H1 (cell line): Measurements from ENCODE around the gene RRP12.
"Not testable (repeated sequence)": the region's sequence is repeated elsewhere in the genome, so short reads cannot be mapped to it uniquely, and the experiment has no call there.

ENCODE experiments used
- CREB1 ChIP-seq: IDR thresholded peaks from 2 replicates; pipeline ENCODE4 v1.6.1; 2012; ENCODE audit warnings: inconsistent platforms
- CTCF ChIP-seq, 3 experiments: IDR thresholded peaks; 1 replicate in 2 of 3; 2 replicates in 1 of 3; pipeline versions ENCODE4 v1.5.1 to v1.6.1; 2011; ENCODE audit warnings: low read length in 3 of 3, mild to moderate bottlenecking in 3 of 3, inconsistent platforms in 2 of 3, low read depth in 1 of 3, moderate library complexity in 1 of 3; ENCODE audit not compliant: insufficient read depth in 1 of 3; ENCODE audit errors: control extremely low read depth in 1 of 3
- EZH2 ChIP-seq: fragments of 200-600 bp; sonication (generic); IDR thresholded peaks from 2 replicates; pipeline ENCODE4 v1.7.1; 2012; ENCODE audit warnings: low read depth, mild to moderate bottlenecking, moderate library complexity, low read length, inconsistent platforms; ENCODE audit not compliant: severe bottlenecking
- FOSL1 ChIP-seq: IDR thresholded peaks from 2 replicates; pipeline ENCODE4 v1.6.1; 2011; ENCODE audit warnings: mild to moderate bottlenecking, low read depth, low read length, moderate library complexity; ENCODE audit not compliant: insufficient read depth
- HDAC6 ChIP-seq: IDR thresholded peaks from one replicate; pipeline ENCODE4 v1.7.1; 2012; ENCODE audit warnings: low read depth, mild to moderate bottlenecking, inconsistent platforms, low read length, moderate library complexity
- RAD21 ChIP-seq, 2 experiments: IDR thresholded peaks in 1 of 2; conservative IDR thresholded peaks in 1 of 2; 2 replicates each; pipeline ENCODE4 v1.6.1; 2011; ENCODE audit warnings: low read depth in 2 of 2, low read length in 2 of 2, improper control_type of control experiment in 1 of 2, inconsistent platforms in 1 of 2, mild to moderate bottlenecking in 1 of 2, moderate library complexity in 1 of 2
- RNF2 ChIP-seq: fragments of 200-900, 300-1000 bp; sonication (generic); IDR thresholded peaks from 2 replicates; pipeline ENCODE4 v1.7.1; 2016; ENCODE audit warnings: borderline replicate concordance, low read depth, mild to moderate bottlenecking, antibody characterized with exemption, low read length; ENCODE audit not compliant: poor library complexity, severe bottlenecking; ENCODE audit errors: missing control alignments
- SRF ChIP-seq: IDR thresholded peaks from 2 replicates; pipeline ENCODE4 v1.6.1; 2011; ENCODE audit warnings: mild to moderate bottlenecking, low read depth, low read length, moderate library complexity
- SUZ12 ChIP-seq: fragments of 200-600 bp; sonication (generic); IDR thresholded peaks from 2 replicates; pipeline ENCODE4 v1.6.1; 2012; ENCODE audit warnings: mild to moderate bottlenecking, inconsistent platforms, low read length, moderate library complexity, mixed read lengths
- ZNF274 ChIP-seq: IDR thresholded peaks from 2 replicates; pipeline ENCODE4 v1.7.0; 2012; ENCODE audit warnings: low read length, borderline replicate concordance; ENCODE audit errors: extremely low read depth

- TF ChIP-seq CREB1; HDAC6; RAD21 (IDR thresholded peaks at IDR 0.05 in 1 of 2, conservative IDR thresholded peaks at IDR 0.05 in 1 of 2; ENCODE audit: low read depth in 2 of 2, low read length in 2 of 2); EZH2; FOSL1; RNF2; ZNF274; CTCF (IDR thresholded peaks at IDR 0.05; ENCODE audit: control extremely low read depth in 1 of 3, insufficient read depth in 1 of 3, low read depth in 1 of 3, low read length in 3 of 3); SUZ12; SRF: not testable (repeated sequence)
Measured at GRCh38 chr10:97423757-97424098, 22.6 kb upstream of the RRP12 start.
